ENCODE results near the gene UBE2O.

- TF ChIP-seq CTCF (IDR thresholded peaks at IDR 0.05 in 8 of 11, conservative IDR thresholded peaks at IDR 0.05 in 3 of 11) (no peak), POLR2AphosphoS5 (IDR thresholded peaks at IDR 0.05) (no peak)
These were observed 47.4 kb downstream of the UBE2O start for GRCh38 chr17:76405607-76405966.

All from spleen (tissue), 7 donors.